Erythroblast (primary cell): ENCODE results near the gene LAMB4.

Experiments used
- GATA1 ChIP-seq: IDR thresholded peaks from 2 replicates; pipeline ENCODE4 v1.6.1; 2011; ENCODE audit warnings: low read depth, mild to moderate bottlenecking, control low read depth, low read length, moderate library complexity
- POLR2A ChIP-seq: IDR thresholded peaks from 2 replicates; pipeline ENCODE4 v1.6.1; 2011; ENCODE audit warnings: mild to moderate bottlenecking, low read length

DNA sequence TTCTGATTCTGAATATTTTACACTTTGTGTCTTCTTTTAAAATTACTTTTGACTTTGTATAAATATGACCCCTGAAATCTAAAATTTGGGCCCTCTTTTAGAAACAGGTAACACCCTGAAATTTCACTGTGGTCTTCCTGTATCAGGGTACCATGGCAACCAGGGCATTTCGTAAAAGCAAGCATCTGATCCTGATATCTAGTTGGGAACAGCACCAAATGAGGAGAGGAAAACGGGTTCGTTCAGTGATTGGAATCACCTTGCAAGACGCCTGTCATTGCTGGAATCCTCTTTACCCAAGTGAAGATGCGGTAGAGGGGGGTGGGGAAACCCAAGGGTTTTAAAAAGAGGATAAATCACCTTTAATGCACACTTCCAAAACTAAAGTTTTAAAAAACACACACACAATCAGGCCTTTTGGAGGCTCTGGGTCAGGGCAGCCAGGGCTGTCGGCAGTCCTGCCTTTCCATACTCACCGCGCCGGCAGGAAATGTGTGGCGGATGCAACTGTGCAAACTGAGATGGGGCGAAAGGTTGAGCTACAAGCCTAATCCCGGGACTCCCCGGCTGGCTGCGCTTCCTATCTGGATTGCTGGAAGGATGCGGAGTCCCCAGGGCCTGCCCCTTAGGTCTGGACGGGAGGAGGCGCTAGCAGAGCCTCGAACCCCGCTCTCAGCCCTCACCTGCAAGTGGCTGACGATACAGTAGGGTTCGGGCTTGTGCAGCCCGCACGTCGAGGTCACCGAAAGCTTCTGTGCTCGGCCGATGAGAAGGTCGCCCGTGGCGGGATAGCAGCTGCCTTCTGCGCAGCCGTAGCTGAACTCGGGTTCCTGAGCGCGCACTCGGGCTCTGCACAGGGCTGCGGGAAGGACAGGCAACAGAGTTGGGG is 129.0 kb downstream of the LAMB4 start:
- TF ChIP-seq POLR2A (no peak), GATA1 (no peak)
